Activated CD4-positive, alpha-beta memory T cell treated with anti-CD3 and anti-CD28 coated beads for 36 hours (primary cell): ENCODE results near the gene C19orf81. TPM values are rescaled to one million over a fixed set of nuclear protein-coding genes. Genes with fewer than 3 reads are reported as not detected.

Experiments used
- CTCF ChIA-PET: fragments of 350-600 bp; sonication (Branson Sonifier 250); formaldehyde crosslinking; loops from one replicate; lab custom pipeline; 2021; ENCODE audit warnings: antibody characterized with exemption, inconsistent platforms; lab: Charles Lee
- POLR2A ChIA-PET: fragments of 350-600 bp; sonication (Branson Sonifier 250); formaldehyde crosslinking; loops from one replicate; lab custom pipeline; 2021; ENCODE audit warnings: antibody characterized with exemption; lab: Charles Lee
- DNase-seq: peaks from one replicate; pipeline ENCODE4 v3.0.0-alpha.2; 2020
- H3K27ac Mint-ChIP-seq: one replicate; pipeline ENCODE4 v1.8.0; 2021; ENCODE audit warnings: mixed read lengths
- H3K27me3 Mint-ChIP-seq: one replicate; pipeline ENCODE4 v1.8.0; 2021; ENCODE audit warnings: mixed read lengths
- H3K36me3 Mint-ChIP-seq: one replicate; pipeline ENCODE4 v1.8.0; 2021; ENCODE audit warnings: mixed read lengths
- H3K4me1 Mint-ChIP-seq: one replicate; pipeline ENCODE4 v1.8.0; 2021; ENCODE audit warnings: low read depth, mixed read lengths
- H3K4me3 Mint-ChIP-seq: one replicate; pipeline ENCODE4 v1.8.0; 2021; ENCODE audit warnings: mild to moderate bottlenecking, mixed read lengths
- H3K9me3 Mint-ChIP-seq: one replicate; pipeline ENCODE4 v1.8.0; 2021; ENCODE audit warnings: mixed read lengths
- intact Hi-C: fragments of 100-400 bp; cut with micrococcal nuclease; formaldehyde crosslinking; loops from one replicate; pipeline ENCODE4 v1.15.1; 2023
- total RNA-seq, 2 experiments: library from RNA; stranded (reverse); gene quantifications; one replicate each; pipeline ENCODE4 v1.2.3, GENCODE V29; 2021

Gene C19orf81
- total RNA-seq, 2 experiments from 2014 or later = 0.69 TPM; not detected in 1

GRCh38 chr19:50697414-50698124, 48.3 kb downstream of the C19orf81 start:
- DNase-seq = no peak
- Mint-ChIP-seq H3K27ac (no peak overlapping the region), H3K27me3 (peaks cover 41% of the 10 kb centered on the region), H3K9me3 (no peaks in the 10 kb centered on the region), H3K4me1 (no peaks in the 10 kb centered on the region), H3K36me3 (no peaks in the 10 kb centered on the region), H3K4me3 (no peak overlapping the region)
- POLR2A ChIA-PET = no interaction called here
- intact Hi-C loops = no loop called here
- CTCF ChIA-PET = interaction anchor here (1.1 kb wide), 1 partner anchor 28 kb away, joined by 3 read pairs; no protein-coding TSS in a partner anchor

- intact Hi-C loops = no loop called here
- H3K4me3 Mint-ChIP-seq = no peak overlapping the region
These were observed 52.2 kb downstream of the C19orf81 start for GRCh38 chr19:50701367-50701985.

GRCh38 chr19:50702158-50702870, 53.1 kb downstream of the C19orf81 start:
- Mint-ChIP-seq H3K4me1 (no peaks in the 10 kb centered on the region), H3K27ac (no peak overlapping the region), H3K36me3 (no peaks in the 10 kb centered on the region), H3K4me3 (no peak overlapping the region), H3K27me3 (peaks cover 43% of the 10 kb centered on the region), H3K9me3 (no peaks in the 10 kb centered on the region)
- DNase-seq = no peak
- ChIA-PET CTCF (no interaction called here), POLR2A (no interaction called here)
- intact Hi-C loops = no loop called here

More at GRCh38 chr19:50701367-50701985, 52.2 kb downstream of the C19orf81 start:
- peaks cover 45% of the 10 kb centered on the region for H3K27me3 Mint-ChIP-seq
- ChIA-PET CTCF (no interaction called here), POLR2A (no interaction called here)
- H3K4me1 Mint-ChIP-seq = no peaks in the 10 kb centered on the region
- no peak overlapping the region for H3K27ac Mint-ChIP-seq
- no peaks in the 10 kb centered on the region for H3K9me3 Mint-ChIP-seq
- no peak for DNase-seq
- H3K36me3 Mint-ChIP-seq = no peaks in the 10 kb centered on the region

DNA sequence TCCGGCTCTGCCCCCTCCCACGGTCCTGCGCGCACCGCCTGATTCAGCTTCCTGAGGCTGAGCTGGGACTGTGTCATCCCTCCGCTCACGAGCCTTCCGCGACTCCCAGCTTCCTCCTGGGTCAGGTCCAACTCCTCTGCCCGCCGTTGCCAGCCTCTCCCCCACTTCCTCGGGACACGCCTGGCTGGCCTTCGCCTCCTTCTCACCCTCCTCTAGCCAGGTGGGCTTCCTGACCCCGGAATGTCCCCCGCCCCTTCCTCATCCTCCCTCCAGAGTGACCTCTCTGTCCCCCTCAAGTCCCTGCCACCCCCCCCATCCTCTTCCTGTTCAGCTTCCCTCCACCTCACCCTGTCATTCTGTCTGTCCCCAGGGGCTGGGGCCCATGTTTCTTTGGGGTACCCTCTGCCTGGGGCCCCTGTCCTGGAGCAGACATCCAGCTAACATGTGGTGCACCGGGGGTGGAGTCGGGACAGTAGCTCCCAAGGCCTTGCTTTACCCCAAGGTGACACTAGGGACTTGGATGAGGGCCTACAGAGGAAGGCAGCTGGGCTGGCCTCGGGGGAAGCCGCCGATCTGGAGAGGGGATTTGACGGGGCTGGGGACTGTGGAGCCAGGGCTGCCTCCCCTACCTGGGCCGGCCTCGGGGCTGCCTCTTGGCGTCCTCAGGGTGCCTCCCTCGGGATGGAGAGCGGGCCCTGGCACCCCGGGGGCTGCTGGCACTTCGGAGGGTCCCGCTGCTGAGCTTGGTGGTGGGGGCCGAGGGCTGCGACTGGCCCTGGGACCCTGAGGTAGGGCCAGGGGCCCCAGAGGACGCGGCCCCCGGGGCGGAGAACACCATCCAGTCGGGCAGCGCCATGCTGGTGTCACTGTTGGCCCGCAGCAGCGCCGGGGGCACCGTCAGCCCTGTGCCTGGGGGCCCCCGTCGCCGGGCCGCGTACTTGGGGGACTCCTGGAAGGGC, 53.9 kb downstream of the C19orf81 start:
- ChIA-PET POLR2A (no interaction called here), CTCF (no interaction called here)
- no peak for DNase-seq
- H3K36me3 Mint-ChIP-seq = no peaks in the 10 kb centered on the region
- peaks cover 38% of the 10 kb centered on the region for H3K27me3 Mint-ChIP-seq
- no peaks in the 10 kb centered on the region for H3K4me1 Mint-ChIP-seq
- no peak overlapping the region for H3K27ac Mint-ChIP-seq
- intact Hi-C loops = no loop called here
- H3K9me3 Mint-ChIP-seq = no peaks in the 10 kb centered on the region
- H3K4me3 Mint-ChIP-seq = no peak overlapping the region

DNA sequence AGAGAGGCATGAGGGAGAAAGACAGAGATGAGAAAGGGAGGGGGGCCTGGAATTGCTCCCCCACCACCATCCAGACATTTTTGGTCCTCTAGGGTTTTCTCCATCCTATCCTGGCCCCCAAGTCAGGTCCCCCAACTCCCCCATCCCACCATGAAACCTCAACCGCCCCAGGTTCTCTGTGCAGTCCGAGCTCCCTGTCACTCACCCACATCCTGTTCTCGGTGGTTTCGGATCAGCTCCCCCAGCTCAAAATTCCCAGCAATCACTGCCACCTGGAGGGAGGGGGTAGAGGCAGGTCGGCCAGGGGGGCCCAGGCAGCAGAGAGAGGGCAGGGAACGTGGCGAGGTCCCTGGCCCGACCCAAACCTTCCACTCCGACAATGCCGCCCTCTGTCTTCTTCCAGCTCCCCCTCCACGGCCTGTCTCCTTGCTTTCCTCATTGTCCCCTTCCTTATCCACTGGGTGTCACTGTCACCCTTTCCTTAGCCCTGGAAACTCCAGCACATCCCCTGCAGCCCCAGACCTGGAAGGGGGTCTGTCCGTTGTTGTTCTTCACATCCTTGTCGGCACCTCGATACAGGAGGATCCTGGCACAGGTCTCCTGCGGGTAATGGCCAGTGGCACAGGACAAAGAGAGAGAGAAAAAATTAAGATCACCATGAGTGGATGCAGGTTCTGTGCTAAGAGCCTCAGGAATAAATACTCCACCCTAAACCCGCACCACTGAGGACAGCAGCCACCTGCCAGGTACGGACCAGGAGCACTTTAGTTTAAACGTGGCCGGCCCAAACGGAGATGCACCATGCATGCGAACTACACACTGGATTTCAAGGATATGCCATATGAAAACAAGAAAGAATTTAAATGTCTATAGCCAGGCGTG, 54.9 kb downstream of the C19orf81 start:
- intact Hi-C loops = no loop called here
- Mint-ChIP-seq H3K27me3 (peaks cover 42% of the 10 kb centered on the region), H3K27ac (no peak overlapping the region), H3K4me3 (no peak overlapping the region), H3K36me3 (no peaks in the 10 kb centered on the region), H3K9me3 (no peaks in the 10 kb centered on the region), H3K4me1 (no peaks in the 10 kb centered on the region)
- ChIA-PET POLR2A (no interaction called here), CTCF (interaction anchor here (3.2 kb wide), 1 partner anchor 21 kb away, joined by 11 read pairs; no protein-coding TSS in a partner anchor)
- no peak for DNase-seq

GRCh38 chr19:50705422-50706019, 56.3 kb downstream of the C19orf81 start:
- intact Hi-C loops = loop anchor here (5.0 kb wide), 1 partner anchor 217 kb away; no protein-coding TSS in a partner anchor
- peaks cover 36% of the 10 kb centered on the region for H3K27me3 Mint-ChIP-seq

DNA sequence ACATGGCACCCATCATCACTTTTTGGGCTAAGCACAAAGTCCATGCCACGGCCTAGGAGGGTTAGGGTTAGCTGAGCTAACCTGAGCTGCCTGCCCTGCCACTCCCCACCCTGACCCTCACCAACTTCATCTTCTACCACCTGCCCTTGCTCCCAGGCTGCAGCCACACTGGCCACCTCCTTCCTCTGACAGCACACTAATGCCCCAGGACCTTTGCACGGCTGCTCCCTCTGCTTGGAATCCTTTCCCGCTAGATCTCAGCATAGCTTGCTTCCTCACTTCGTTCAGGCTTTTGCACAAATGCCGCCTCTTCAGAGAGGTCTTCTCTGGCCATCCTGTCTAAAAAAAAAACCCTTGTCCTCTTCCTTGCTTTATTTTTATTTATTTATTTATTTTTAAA, 57.1 kb downstream of the C19orf81 start:
- intact Hi-C loops = loop anchor here (5.0 kb wide), 1 partner anchor 216 kb away; no protein-coding TSS in a partner anchor
- Mint-ChIP-seq H3K4me1 (no peaks in the 10 kb centered on the region), H3K36me3 (no peaks in the 10 kb centered on the region), H3K27ac (no peak overlapping the region), H3K4me3 (no peak overlapping the region), H3K27me3 (peaks cover 35% of the 10 kb centered on the region), H3K9me3 (no peaks in the 10 kb centered on the region)
- ChIA-PET CTCF (interaction anchor here (2.7 to 3.2 kb wide), 2 partner anchors 18 to 77 kb away, joined by 9 to 11 read pairs; no protein-coding TSS in a partner anchor), POLR2A (no interaction called here)
- no peak for DNase-seq

More at GRCh38 chr19:50705422-50706019, 56.3 kb downstream of the C19orf81 start:
- peak; percentile 48 for DNase-seq
- H3K9me3 Mint-ChIP-seq = no peaks in the 10 kb centered on the region
- POLR2A ChIA-PET = no interaction called here
- CTCF ChIA-PET = interaction anchor here (0.6 to 3.2 kb wide), 3 partner anchors 19 to 78 kb away, joined by 4 to 11 read pairs (median 9); no protein-coding TSS in a partner anchor
- H3K36me3 Mint-ChIP-seq = no peaks in the 10 kb centered on the region
- H3K27ac Mint-ChIP-seq = no peak overlapping the region
- no peaks in the 10 kb centered on the region for H3K4me1 Mint-ChIP-seq
- no peak overlapping the region for H3K4me3 Mint-ChIP-seq

DNA sequence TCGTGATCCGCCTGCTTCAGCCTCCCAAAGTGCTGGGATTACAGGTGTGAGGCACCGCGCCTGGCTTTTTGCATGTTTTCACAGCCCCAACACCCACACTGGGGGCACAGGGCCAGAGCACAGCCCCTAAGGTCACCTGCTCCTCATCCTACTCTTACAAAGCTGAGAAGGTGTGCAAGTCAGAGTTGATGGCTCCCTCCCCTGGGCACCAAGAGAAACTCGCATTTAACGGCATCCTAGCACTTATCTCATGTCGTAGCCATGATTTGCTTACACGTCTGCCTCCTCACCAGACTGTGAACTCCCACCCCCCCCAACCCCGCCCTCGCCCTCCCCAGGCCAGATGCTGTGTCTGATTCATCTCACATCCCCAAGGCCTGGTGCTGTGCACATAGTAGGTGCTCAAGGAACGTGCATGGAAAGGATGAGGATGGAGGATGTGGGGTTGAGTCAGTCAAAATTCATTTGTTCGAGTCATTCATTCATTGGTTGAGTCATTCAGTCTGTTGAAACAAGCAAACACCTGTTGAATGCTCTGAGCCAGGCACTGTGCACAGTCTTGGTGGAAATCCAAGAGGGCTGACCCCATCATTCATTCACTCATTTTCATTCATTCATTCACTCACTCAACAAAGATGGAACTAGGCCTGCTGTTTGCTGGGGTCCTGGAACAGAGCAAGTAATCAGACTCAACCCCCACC, 59.1 kb downstream of the C19orf81 start:
- CTCF ChIA-PET = no interaction called here
- POLR2A ChIA-PET = no interaction called here
- no peaks in the 10 kb centered on the region for H3K9me3 Mint-ChIP-seq

More for the DNA sequence above, 59.1 kb downstream of the C19orf81 start:
- Mint-ChIP-seq H3K27ac (no peak overlapping the region), H3K4me3 (no peak overlapping the region), H3K27me3 (peaks cover 37% of the 10 kb centered on the region), H3K36me3 (no peaks in the 10 kb centered on the region), H3K4me1 (no peaks in the 10 kb centered on the region)
- intact Hi-C loops = loop anchor here (5.0 kb wide), 1 partner anchor 214 kb away; no protein-coding TSS in a partner anchor
- no peak for DNase-seq
